GM19455 (cell line): Measurements from ENCODE around the gene EFNA5.
"Not testable (repeated sequence)": the region's sequence is repeated elsewhere in the genome, so short reads cannot be mapped to it uniquely, and the experiment has no call there.

Experiments
- ATAC-seq: cut with Tn5 transposase; IDR thresholded peaks from one replicate; pipeline ENCODE4 v1.9.1; 2021; ENCODE audit not compliant: unreplicated experiment

Gene EFNA5

GRCh38 chr5:107499237-107499636 is 171.5 kb downstream of the EFNA5 start:
- no peak for ATAC-seq

- no peak for ATAC-seq
Observed at GRCh38 chr5:107496466-107496865, 174.3 kb downstream of the EFNA5 start.

- ATAC-seq: not testable (repeated sequence)
Observed at GRCh38 chr5:107494129-107494528, 176.6 kb downstream of the EFNA5 start.

- ATAC-seq: no peak
Observed at GRCh38 chr5:107487056-107487542, 183.6 kb downstream of the EFNA5 start.

GRCh38 chr5:107486489-107486888 is 184.2 kb downstream of the EFNA5 start:
- peak; percentile 51 for ATAC-seq

- ATAC-seq: peak; percentile 63
Observed at GRCh38 chr5:107485184-107485583, 185.6 kb downstream of the EFNA5 start.

- no peak for ATAC-seq
Observed at GRCh38 chr5:107484281-107484680, 186.5 kb downstream of the EFNA5 start.

- ATAC-seq: no peak
Observed at GRCh38 chr5:107483231-107484024, 187.3 kb downstream of the EFNA5 start.

GRCh38 chr5:107478068-107478641 is 192.6 kb downstream of the EFNA5 start:
- ATAC-seq: no peak

- no peak for ATAC-seq
Observed at GRCh38 chr5:107477492-107477891, 193.2 kb downstream of the EFNA5 start.

GRCh38 chr5:107476783-107477182 is 194.0 kb downstream of the EFNA5 start:
- ATAC-seq: peak; percentile 97

GRCh38 chr5:107474716-107475489 is 195.8 kb downstream of the EFNA5 start:
- ATAC-seq: no peak

GRCh38 chr5:107474361-107474715 is 196.4 kb downstream of the EFNA5 start:
- ATAC-seq: no peak

- ATAC-seq: no peak
Observed at GRCh38 chr5:107472620-107473064, 198.1 kb downstream of the EFNA5 start.

- ATAC-seq: no peak
Observed at GRCh38 chr5:107470295-107470582, 200.5 kb downstream of the EFNA5 start.

- ATAC-seq: no peak
Observed at GRCh38 chr5:107469485-107470294, 201.0 kb downstream of the EFNA5 start.

- no peak for ATAC-seq
Observed at GRCh38 chr5:107469064-107469463, 201.7 kb downstream of the EFNA5 start.

GRCh38 chr5:107468276-107468675 is 202.5 kb downstream of the EFNA5 start:
- no peak for ATAC-seq

- ATAC-seq: no peak
Observed at GRCh38 chr5:107467137-107467932, 203.4 kb downstream of the EFNA5 start.

- no peak for ATAC-seq
Observed at GRCh38 chr5:107466233-107466769, 204.4 kb downstream of the EFNA5 start.
